ENCODE results near the gene SGSM1.

The SGSM1 gene

DNA sequence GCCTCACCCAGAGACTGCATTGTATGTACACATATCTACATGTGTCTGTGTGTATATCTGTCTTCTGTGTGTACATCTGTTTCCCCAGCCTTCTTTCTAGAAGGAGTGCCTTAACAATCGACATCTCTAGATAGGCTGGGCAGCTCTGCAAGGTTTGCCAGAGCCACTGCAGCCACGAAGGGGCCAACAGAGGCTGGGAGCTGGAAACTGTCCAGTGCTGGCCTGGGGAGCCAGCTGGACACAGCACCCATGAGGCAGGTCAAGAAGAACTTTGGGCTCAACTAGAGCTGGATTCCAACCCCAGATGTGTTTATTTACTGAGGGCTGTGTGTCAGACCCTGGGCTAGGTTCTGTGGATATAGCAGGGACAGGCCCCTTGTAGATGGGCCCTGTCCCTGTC, 3.3 kb downstream of the SGSM1 start:
- no peak overlapping the region for H3K4me3 ChIP-seq (ENCODE audit: low read depth, low read length)
- TF ChIP-seq, protein P1, sequence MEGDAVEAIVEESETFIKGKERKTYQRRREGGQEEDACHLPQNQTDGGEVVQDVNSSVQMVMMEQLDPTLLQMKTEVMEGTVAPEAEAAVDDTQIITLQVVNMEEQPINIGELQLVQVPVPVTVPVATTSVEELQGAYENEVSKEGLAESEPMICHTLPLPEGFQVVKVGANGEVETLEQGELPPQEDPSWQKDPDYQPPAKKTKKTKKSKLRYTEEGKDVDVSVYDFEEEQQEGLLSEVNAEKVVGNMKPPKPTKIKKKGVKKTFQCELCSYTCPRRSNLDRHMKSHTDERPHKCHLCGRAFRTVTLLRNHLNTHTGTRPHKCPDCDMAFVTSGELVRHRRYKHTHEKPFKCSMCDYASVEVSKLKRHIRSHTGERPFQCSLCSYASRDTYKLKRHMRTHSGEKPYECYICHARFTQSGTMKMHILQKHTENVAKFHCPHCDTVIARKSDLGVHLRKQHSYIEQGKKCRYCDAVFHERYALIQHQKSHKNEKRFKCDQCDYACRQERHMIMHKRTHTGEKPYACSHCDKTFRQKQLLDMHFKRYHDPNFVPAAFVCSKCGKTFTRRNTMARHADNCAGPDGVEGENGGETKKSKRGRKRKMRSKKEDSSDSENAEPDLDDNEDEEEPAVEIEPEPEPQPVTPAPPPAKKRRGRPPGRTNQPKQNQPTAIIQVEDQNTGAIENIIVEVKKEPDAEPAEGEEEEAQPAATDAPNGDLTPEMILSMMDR (IDR thresholded peaks at IDR 0.05; ENCODE audit: insufficient read depth, low read depth, low read length, missing control alignments): no peak
- DNase-seq (ENCODE audit: low read depth): no peak

DNA sequence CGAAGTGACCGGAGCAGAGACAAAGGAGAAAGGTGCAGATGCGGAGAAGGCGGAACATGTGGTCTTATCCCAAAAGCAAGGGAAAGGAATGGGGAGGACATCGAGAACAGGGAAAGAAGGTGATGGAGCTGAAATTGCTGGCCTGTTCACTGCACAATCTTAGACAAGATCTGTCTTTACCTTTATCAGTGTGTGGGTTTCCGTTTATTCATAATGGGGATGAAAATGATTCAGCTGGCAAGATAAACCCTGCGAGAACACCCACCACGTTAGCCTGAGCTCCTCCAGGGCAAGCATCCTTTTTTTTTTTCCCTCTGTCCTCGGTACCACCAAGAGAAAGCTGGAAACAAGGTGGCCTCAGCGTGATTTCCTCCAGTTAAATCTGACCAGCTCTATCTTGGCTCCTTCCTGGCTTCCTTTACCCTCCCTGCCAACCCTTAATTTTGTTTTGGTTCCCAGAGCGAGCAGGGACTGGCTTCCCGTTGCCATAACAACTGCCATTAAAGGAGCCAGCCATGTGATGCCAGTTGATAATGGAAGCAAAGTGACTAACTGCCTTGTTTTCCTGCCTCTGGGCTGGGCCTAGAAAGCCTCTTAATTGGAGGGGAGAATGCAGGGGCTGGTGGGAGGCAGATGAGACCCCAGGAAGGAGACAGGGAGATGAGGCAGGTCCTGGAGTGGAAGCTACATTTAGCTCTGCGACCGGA, 4.2 kb downstream of the SGSM1 start:
- TF ChIP-seq, protein P1 (IDR thresholded peaks at IDR 0.05; ENCODE audit: insufficient read depth, low read depth, low read length, missing control alignments): no peak
- H3K4me3 ChIP-seq (ENCODE audit: low read depth, low read length): no peak overlapping the region
- no peak for DNase-seq (ENCODE audit: low read depth)

DNA sequence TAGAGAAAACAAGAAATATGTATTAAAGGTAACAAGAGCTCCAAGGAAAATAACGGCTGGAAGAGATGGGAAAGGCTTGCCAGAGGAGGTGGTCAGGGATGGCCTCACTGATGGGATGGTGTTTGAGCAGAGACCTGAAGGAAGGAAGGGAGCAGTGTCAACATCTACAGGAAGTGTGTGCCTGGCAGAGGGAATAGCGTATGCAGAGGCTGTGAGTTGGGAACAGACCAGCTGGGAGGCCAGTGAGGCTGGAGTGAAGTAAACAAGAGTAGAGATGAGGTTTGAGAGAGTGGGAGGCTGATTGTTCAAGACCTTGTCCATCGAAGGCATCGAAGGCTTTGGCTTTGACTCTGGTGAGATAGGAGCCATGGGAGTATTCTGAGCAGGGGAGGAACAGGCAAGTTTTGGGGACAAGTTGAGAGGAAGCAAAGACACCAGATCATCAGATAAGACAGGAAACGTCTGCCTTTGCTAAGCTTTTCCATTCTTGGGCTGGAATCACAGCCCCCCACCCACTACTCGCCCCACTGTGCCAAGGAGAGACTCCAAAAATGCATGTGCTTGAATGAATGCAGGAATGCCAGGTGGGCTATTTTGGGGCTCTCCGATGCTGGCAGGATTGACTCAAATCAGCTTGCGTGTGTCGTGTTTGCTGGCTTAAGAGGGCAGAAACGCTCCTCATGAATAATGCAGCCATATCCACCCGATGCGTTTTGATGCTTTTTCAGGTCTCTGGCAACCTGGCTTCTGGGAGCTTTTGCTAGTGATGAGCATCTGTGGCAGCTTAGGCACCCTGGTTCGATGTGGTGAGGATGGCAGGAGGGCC, 7.2 kb downstream of the SGSM1 start:
- DNase-seq (ENCODE audit: low read depth): no peak
- TF ChIP-seq, protein P1 (IDR thresholded peaks at IDR 0.05; ENCODE audit: insufficient read depth, low read depth, low read length, missing control alignments): no peak
- H3K4me3 ChIP-seq (ENCODE audit: low read depth, low read length): no peak overlapping the region

DNA sequence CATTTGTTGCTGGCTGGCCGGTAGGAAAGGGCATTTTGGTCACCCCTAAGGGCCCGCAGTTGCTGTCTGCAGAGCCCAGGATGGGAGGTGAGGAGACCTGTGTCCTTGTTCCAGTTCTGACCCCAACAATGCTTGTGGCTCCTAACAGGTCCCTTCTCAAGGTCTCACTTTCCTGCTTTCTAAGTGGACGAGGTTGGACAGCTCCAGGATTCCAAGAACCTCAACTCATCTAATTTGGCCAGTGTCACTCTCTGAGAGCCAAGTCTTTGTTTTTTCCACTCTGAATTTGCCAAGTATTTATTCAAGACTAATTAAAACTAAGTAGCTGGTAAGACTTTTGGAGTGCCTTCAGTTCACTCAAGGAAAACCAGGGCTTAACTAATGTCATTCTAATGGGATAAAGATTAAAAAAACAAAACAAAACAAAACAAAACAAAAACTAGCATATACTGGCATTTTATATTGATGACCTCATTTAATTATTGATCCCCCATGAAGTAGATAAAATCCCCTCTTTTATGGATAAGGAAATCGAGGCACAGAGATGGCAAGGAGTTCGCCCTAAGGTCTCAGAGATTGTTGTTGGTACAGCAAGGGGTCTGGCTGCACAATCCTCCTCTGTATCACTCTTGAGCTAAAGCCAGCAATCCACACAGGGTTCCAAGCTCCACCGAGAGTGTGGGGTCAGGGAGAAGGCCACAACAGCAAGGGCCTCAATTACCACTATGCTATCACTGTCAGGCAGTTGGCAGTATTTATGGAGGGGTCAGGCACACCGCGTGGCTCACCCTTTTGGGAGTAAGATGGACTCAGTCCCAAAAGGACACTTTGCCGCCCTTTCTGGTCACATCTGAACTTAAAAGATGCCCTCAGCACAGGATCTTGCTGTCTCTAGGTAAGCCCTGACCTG, 8.1 kb downstream of the SGSM1 start:
- H3K4me3 ChIP-seq (ENCODE audit: low read depth, low read length): no peak overlapping the region
- TF ChIP-seq, protein P1 (IDR thresholded peaks at IDR 0.05; ENCODE audit: insufficient read depth, low read depth, low read length, missing control alignments): no peak
- no peak for DNase-seq (ENCODE audit: low read depth)

DNA sequence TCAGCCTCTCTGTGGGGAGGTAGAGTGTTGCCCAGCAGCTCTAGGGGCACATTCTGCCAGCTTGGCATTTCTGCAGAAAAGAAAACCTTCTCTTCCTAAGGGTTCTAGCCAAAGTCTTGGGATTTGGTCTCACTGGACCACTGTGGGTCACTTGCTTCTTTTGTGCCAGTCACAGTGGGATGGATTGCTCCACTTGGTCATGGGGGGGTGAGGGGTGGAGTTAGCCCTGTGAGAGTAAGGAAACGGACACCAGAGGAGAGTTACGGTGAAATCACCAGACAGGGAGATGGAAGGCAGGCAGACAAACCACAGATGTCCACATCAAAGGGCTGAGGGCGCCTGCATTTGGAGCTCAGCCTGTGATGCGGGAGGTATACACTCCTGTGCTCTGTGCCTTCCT, 10.8 kb downstream of the SGSM1 start:
- TF ChIP-seq, protein P1 (IDR thresholded peaks at IDR 0.05; ENCODE audit: insufficient read depth, low read depth, low read length, missing control alignments): no peak
- no peak overlapping the region for H3K4me3 ChIP-seq (ENCODE audit: low read depth, low read length)
- DNase-seq (ENCODE audit: low read depth): no peak

DNA sequence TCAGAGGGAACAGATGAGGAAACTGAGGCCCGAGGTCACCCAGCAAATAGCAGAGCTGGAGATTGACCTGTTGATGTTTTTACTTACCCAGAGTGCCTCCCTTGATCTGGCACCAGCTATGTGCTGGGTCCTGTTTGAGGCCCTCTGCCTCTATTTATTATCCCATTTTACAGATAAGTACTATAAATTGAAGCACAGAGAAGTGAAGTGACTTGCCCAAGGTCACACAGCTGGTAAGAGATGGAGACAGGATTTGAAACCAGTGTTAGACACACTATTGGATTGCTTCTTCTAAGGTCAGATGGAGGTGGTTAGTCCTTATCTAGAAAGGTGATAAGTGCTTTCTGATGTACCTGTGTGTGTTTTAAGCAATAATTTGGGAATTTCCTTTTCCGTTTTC, 13.5 kb downstream of the SGSM1 start:
- no peak overlapping the region for H3K4me3 ChIP-seq (ENCODE audit: low read depth, low read length)
- TF ChIP-seq, protein P1 (IDR thresholded peaks at IDR 0.05; ENCODE audit: insufficient read depth, low read depth, low read length, missing control alignments): no peak
- no peak for DNase-seq (ENCODE audit: low read depth)

All from GM12865 (cell line).